HepG2 (cell line): Measurements from ENCODE around the gene FUCA1. TPM values are rescaled to one million over a fixed set of nuclear protein-coding genes. Genes with fewer than 3 reads are reported as not detected.

ENCODE experiments used
- ARID5B ChIP-seq: IDR thresholded peaks from 2 replicates; pipeline ENCODE4 v1.4.0; 2020; ENCODE audit warnings: mild to moderate bottlenecking, missing genetic modification reagents
- ATF6 ChIP-seq: sonication (generic); formaldehyde crosslinking; conservative IDR thresholded peaks from 2 replicates; pipeline ENCODE4 v1.4.0; 2020; ENCODE audit warnings: missing genetic modification reagents
- HINFP ChIP-seq: sonication (generic); formaldehyde crosslinking; IDR thresholded peaks from 2 replicates; pipeline ENCODE4 v1.4.0; 2020; ENCODE audit warnings: low read depth, mild to moderate bottlenecking, missing genetic modification reagents
- MED13 ChIP-seq: sonication (generic); formaldehyde crosslinking; IDR thresholded peaks from 2 replicates; pipeline ENCODE4 v1.5.0; 2020; ENCODE audit warnings: missing genetic modification reagents
- PLRG1 ChIP-seq: fragments of 450-650 bp; conservative IDR thresholded peaks from 2 replicates; pipeline ENCODE4 v1.6.1; 2016
- ZFP36L1 ChIP-seq: sonication (generic); formaldehyde crosslinking; IDR thresholded peaks from 2 replicates; pipeline ENCODE4 v1.8.0; 2022; ENCODE audit warnings: mild to moderate bottlenecking, missing genetic modification reagents, moderate library complexity
- ZNF326 ChIP-seq: sonication (generic); formaldehyde crosslinking; IDR thresholded peaks from 2 replicates; pipeline ENCODE4 v1.4.0; 2020; ENCODE audit warnings: missing genetic modification reagents, borderline replicate concordance
- ZNF609 ChIP-seq: sonication (generic); formaldehyde crosslinking; IDR thresholded peaks from 2 replicates; pipeline ENCODE4 v1.4.0; 2020; ENCODE audit warnings: mild to moderate bottlenecking, missing genetic modification reagents, borderline replicate concordance
- ZNF616 ChIP-seq: sonication (generic); formaldehyde crosslinking; IDR thresholded peaks from 2 replicates; pipeline ENCODE4 v1.5.0; 2020; ENCODE audit warnings: low read depth, mild to moderate bottlenecking, missing genetic modification reagents
- ZNF710 ChIP-seq: sonication (generic); formaldehyde crosslinking; IDR thresholded peaks from 2 replicates; pipeline ENCODE4 v1.5.0; 2020; ENCODE audit warnings: mild to moderate bottlenecking, missing genetic modification reagents, borderline replicate concordance
- polyA plus RNA-seq, 8 experiments: library from polyadenylated mRNA; depleted of rRNA in 3 of 8; stranded (reverse) in 7 of 8; unstranded in 1 of 8; fragments of >200 nt; fragmentation: Illumina TruSeq in 4 of 8; extraction: Trizol in 4 of 8; gene quantifications; 2 replicates each; pipeline versions ENCODE4 v1.2.1 to v1.2.3, GENCODE V29; 2011 to 2016; ENCODE audit warnings: low read depth in 4 of 8, missing spikeins in 1 of 8, mixed read lengths in 1 of 8; ENCODE audit not compliant: insufficient read depth in 1 of 8
- total RNA-seq, 5 experiments: library from RNA; depleted of rRNA; stranded (reverse); fragments of >200 nt; fragmentation: Illumina TruSeq; extraction: Trizol; gene quantifications; 2 replicates each; pipeline ENCODE4 v1.2.3, GENCODE V29; 2016; ENCODE audit warnings: low read depth in 1 of 5

The FUCA1 gene
- total and polyA plus RNA-seq, 2 of the 13 experiments (the other 11 are each of a cell fraction or from before 2014, with no cell fraction given): 32.7 to 33.6 TPM

DNA sequence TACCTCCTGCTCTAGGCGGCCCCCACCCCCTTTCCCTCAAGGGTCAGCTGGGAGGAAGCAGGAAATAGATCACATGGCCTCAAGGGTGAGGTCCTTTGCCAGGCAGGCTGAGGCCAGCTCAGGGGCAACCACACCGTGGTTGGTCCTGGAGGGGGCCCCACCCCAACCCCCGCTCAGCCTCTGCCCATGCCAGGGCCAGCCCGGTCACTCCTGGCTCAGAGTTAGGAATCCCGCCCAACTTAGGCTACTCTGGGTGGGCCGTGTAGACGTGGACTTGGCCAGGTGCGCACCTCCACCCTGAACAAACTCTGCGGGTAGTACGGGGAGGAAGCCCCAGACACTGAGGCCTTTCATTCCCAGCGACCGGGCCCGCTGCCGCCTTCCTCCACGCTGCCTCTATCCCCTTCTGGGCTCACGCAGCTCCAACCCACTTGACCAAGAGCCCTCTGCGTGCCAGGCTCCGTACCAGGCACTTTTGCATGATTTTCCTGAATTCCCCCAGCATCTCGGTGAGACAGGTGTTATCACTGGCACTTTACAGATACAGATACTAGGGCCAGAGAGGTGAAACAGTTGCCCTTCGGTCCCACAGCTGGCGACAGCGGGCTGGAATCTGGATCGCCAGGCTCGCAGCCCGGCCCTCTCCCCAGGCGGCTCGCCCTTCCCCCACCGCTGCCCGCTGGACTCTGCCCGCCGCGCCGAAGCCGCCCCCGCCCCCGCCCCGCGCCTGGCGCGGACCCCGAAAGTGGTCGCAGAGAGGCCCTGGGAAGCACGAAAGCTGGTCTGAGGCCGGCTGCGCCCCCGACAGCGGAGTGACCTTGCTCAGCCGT, 68.3 kb downstream of the FUCA1 start (continued):
- no peak for TF ChIP-seq ATF6 (CRISPR knock-in tag)
- TF ChIP-seq ZNF616 (CRISPR knock-in tag): peak; percentile 71; the same call in 1 of the 2 replicates
- no peak for TF ChIP-seq ZFP36L1 (CRISPR knock-in tag)
- no peak for TF ChIP-seq PLRG1
- TF ChIP-seq HINFP (CRISPR knock-in tag): no peak
- 0 out of 2 replicates have a peak, but pooled peaks have one; percentile 31 for TF ChIP-seq ZNF326 (CRISPR knock-in tag)
- TF ChIP-seq ARID5B (CRISPR knock-in tag): peak; percentile 17; the same call in 1 of the 2 replicates
- TF ChIP-seq ZNF609 (CRISPR knock-in tag): peak; percentile 46
- no peak for TF ChIP-seq ZNF710
- TF ChIP-seq MED13 (CRISPR knock-in tag): 0 out of 2 replicates have a peak, but pooled peaks have one; percentile 69
